Liver (tissue), 3 donors: ENCODE measurements around the gene GOSR1.

Experiments
- FOXA2 ChIP-seq: IDR thresholded peaks from 2 replicates; pipeline ENCODE4 v1.6.1; 2016; ENCODE audit warnings: antibody characterized with exemption
- HNF4A ChIP-seq, 2 donors: conservative IDR thresholded peaks; 2 replicates each; pipeline ENCODE4 v1.6.1; 2016; ENCODE audit warnings: antibody characterized with exemption in 2 of 2, mild to moderate bottlenecking in 2 of 2
- HNF4G ChIP-seq: IDR thresholded peaks from 2 replicates; pipeline ENCODE4 v1.6.1; 2016; ENCODE audit warnings: antibody characterized with exemption
- TF ChIP-seq, protein P1 (sequence below): fragments of 150-350 bp; IDR thresholded peaks from 2 replicates; pipeline ENCODE4 v1.5.1; 2017; ENCODE audit warnings: improper control_type of control experiment, low read depth, low read length; ENCODE audit not compliant: missing input control
- TF ChIP-seq, protein P2 (sequence below): IDR thresholded peaks from 2 replicates; pipeline ENCODE4 v1.6.1; 2016; ENCODE audit warnings: antibody characterized with exemption
- TF ChIP-seq, protein P3 (sequence below): IDR thresholded peaks from 2 replicates; pipeline ENCODE4 v1.6.1; 2016; ENCODE audit warnings: antibody characterized with exemption
- donor health status: healthy.
- donor health status: healthy.

DNA sequence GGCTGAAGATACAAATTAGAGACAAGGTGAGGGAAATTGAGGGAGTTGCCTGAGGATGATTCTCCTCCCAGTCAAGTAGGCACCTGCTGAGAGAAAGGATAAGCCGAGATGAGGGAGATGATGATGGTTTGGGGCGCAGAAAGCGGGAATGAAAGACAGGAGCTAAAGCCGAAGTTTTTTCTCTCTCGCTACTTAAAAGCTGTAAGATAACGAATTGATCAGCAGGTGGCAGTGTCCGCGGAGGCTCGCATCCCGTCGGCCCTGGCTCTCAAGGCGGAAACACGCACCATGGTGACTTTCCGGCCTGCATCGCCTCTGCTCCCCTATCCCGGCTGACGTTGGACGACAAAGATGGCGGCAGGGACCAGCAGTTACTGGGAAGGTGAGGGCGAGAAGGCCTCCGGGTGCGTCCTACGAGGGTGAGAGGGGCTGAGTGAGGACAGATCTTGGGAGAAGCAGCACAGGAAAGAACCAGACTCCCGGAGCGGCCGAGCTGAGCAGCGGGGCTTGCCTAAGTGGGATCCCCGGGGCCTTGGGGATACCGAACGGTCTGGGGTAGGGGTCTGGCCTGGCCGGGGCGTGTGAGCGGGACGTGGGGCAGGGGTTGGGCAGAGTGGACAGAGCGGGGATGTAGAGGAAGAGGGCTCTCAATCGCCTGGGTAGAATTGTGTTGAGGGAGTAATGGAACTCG, at the start of gene GOSR1:
- TF ChIP-seq, protein P1, sequence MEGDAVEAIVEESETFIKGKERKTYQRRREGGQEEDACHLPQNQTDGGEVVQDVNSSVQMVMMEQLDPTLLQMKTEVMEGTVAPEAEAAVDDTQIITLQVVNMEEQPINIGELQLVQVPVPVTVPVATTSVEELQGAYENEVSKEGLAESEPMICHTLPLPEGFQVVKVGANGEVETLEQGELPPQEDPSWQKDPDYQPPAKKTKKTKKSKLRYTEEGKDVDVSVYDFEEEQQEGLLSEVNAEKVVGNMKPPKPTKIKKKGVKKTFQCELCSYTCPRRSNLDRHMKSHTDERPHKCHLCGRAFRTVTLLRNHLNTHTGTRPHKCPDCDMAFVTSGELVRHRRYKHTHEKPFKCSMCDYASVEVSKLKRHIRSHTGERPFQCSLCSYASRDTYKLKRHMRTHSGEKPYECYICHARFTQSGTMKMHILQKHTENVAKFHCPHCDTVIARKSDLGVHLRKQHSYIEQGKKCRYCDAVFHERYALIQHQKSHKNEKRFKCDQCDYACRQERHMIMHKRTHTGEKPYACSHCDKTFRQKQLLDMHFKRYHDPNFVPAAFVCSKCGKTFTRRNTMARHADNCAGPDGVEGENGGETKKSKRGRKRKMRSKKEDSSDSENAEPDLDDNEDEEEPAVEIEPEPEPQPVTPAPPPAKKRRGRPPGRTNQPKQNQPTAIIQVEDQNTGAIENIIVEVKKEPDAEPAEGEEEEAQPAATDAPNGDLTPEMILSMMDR: peak; percentile 80
- TF ChIP-seq HNF4G: no peak
- peak in 1 of 2 donors; percentile 24 for TF ChIP-seq HNF4A (conservative IDR thresholded peaks at IDR 0.05)
- no peak for TF ChIP-seq FOXA2
- TF ChIP-seq, protein P2, sequence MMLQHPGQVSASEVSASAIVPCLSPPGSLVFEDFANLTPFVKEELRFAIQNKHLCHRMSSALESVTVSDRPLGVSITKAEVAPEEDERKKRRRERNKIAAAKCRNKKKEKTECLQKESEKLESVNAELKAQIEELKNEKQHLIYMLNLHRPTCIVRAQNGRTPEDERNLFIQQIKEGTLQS: no peak
- TF ChIP-seq, protein P3, sequence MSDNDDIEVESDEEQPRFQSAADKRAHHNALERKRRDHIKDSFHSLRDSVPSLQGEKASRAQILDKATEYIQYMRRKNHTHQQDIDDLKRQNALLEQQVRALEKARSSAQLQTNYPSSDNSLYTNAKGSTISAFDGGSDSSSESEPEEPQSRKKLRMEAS: peak; percentile 82
